ENCODE measurements around the gene SEMA6D. TPM values are rescaled to one million over a fixed set of nuclear protein-coding genes. Genes with fewer than 3 reads are reported as not detected.

SEMA6D gene
- total RNA-seq, 1 experiment from 2014 or later: 15.8 TPM

GRCh38 chr15:47813748-47814384 lies 96.6 kb downstream of the SEMA6D start:
- Mint-ChIP-seq H3K27me3 (ENCODE audit: low read depth) (no peaks in the 10 kb centered on the region), H3K4me3 (no peak overlapping the region; a peak in 1 of 5 replicates), H3K4me1 (peaks cover 24 to 35% of the 10 kb centered on the region in 2 experiments), H3K9me3 (no peaks in the 10 kb centered on the region), H3K27ac (no peak overlapping the region), H3K36me3 (ENCODE audit: insufficient read depth in 1 of 3, low read depth in 3 of 3) (no peaks in the 10 kb centered on the region)
- no peak overlapping the region for H2BK20ac ChIP-seq (ENCODE audit: low read depth, low read length, poor library complexity, severe bottlenecking)
- peaks cover 5% of the 10 kb centered on the region; the same call in 1 of the 2 replicates for H3K4me1 ChIP-seq (ENCODE audit: insufficient read depth, low read length)
- H4K5ac ChIP-seq (ENCODE audit: insufficient read length, low read depth, low read length): no peak overlapping the region
- no peak overlapping the region for H3K18ac ChIP-seq (ENCODE audit: insufficient read length, low read depth, low read length)
- no peak overlapping the region for H4K91ac ChIP-seq (ENCODE audit: insufficient read length, low read depth, low read length)
- no peak overlapping the region for H3K56ac ChIP-seq (ENCODE audit: insufficient read length, low read depth, low read length)
- H2BK12ac ChIP-seq (ENCODE audit: insufficient read length, low read depth, low read length): no peak overlapping the region
- H2BK5ac ChIP-seq (ENCODE audit: insufficient read length, low read length): no peak overlapping the region
- no peak overlapping the region for H3K9ac ChIP-seq (ENCODE audit: extremely low read depth, insufficient read length, low read length)
- H3K9me3 ChIP-seq (ENCODE audit: control insufficient read depth, low read depth, low read length): no peaks in the 10 kb centered on the region
- no peak for TF ChIP-seq CTCF (conservative IDR thresholded peaks at IDR 0.05)
- H3K27ac ChIP-seq (ENCODE audit: insufficient read length, low read depth, low read length): no peak overlapping the region
- H3T11ph ChIP-seq (ENCODE audit: low read length): no peak overlapping the region
- no peak overlapping the region for H2AFZ ChIP-seq (ENCODE audit: low read length)
- no peak overlapping the region for H3K4me2 ChIP-seq (ENCODE audit: insufficient read depth, insufficient read length, low read length)
- no peaks in the 10 kb centered on the region for H3K27me3 ChIP-seq (ENCODE audit: insufficient read depth, low read length)
- H2BK15ac ChIP-seq (ENCODE audit: low read depth, low read length): no peak overlapping the region
- no peak for DNase-seq
- H4K8ac ChIP-seq (replicated peaks; ENCODE audit: insufficient read length, low read depth, low read length): no peak overlapping the region
- H3K79me2 ChIP-seq (ENCODE audit: insufficient read depth, low read length): no peaks in the 10 kb centered on the region
- H3K23me2 ChIP-seq (ENCODE audit: insufficient read length, low read depth, low read length, poor library complexity, severe bottlenecking): no peaks in the 10 kb centered on the region
- H2BK120ac ChIP-seq (ENCODE audit: low read depth, low read length, poor library complexity, severe bottlenecking): no peak overlapping the region
- no peak overlapping the region for H3K4ac ChIP-seq (ENCODE audit: low read depth, low read length)
- H3K79me1 ChIP-seq (ENCODE audit: insufficient read depth, low read depth, low read length, poor library complexity, severe bottlenecking): no peaks in the 10 kb centered on the region
- no peak overlapping the region for H3K14ac ChIP-seq (ENCODE audit: insufficient read depth, low read length)
- H2AK5ac ChIP-seq (ENCODE audit: insufficient read length, low read length): no peak overlapping the region
- no peak overlapping the region for H3K23ac ChIP-seq (ENCODE audit: insufficient read length, low read depth, low read length)
- no peaks in the 10 kb centered on the region for H4K20me1 ChIP-seq (ENCODE audit: control insufficient read depth, insufficient read depth, insufficient read length)
- no CpG with 5 or more reads among the region's 5 CpGs for WGBS (ENCODE audit: extremely low coverage, insufficient read length, low lambda C conversion rate)

Data from H9 (cell line).